CD4-positive, alpha-beta T cell treated with Interleukin-21 for 1 hour (primary cell): ENCODE data around the gene ANKRD61.
"Not testable (repeated sequence)": the region's sequence is repeated elsewhere in the genome, so short reads cannot be mapped to it uniquely, and the experiment has no call there.

Experiments used
- DNase-seq: peaks from one replicate; pipeline ENCODE4 v3.0.0-alpha.2; 2020

Gene ANKRD61

GRCh38 chr7:6032167-6032566 is 991 bp downstream of the ANKRD61 start:
- DNase-seq: peak; percentile 25

GRCh38 chr7:6032641-6033040 is 1.5 kb downstream of the ANKRD61 start:
- DNase-seq: no peak

GRCh38 chr7:6035165-6035564 is 4.0 kb downstream of the ANKRD61 start:
- DNase-seq: no peak

GRCh38 chr7:6035686-6036085 is 4.5 kb downstream of the ANKRD61 start:
- no peak for DNase-seq

GRCh38 chr7:6049780-6050179 is 18.6 kb downstream of the ANKRD61 start:
- DNase-seq: no peak

GRCh38 chr7:6051185-6051584 is 20.0 kb downstream of the ANKRD61 start:
- DNase-seq: not testable (repeated sequence)

GRCh38 chr7:6056616-6057015 is 25.4 kb downstream of the ANKRD61 start:
- no peak for DNase-seq

- no peak for DNase-seq
Observed at GRCh38 chr7:6057316-6058129, 26.3 kb downstream of the ANKRD61 start.

- not testable (repeated sequence) for DNase-seq
Observed at GRCh38 chr7:6059941-6060340, 28.8 kb downstream of the ANKRD61 start.

GRCh38 chr7:6071406-6071805 is 40.2 kb downstream of the ANKRD61 start:
- DNase-seq: no peak

GRCh38 chr7:6074612-6075380 is 43.6 kb downstream of the ANKRD61 start:
- no peak for DNase-seq

- no peak for DNase-seq
Observed at GRCh38 chr7:6078548-6078947, 47.4 kb downstream of the ANKRD61 start.

- DNase-seq: not testable (repeated sequence)
Observed at GRCh38 chr7:6083047-6083446, 51.9 kb downstream of the ANKRD61 start.
